HepG2 (cell line): ENCODE data around the gene OR2M5. TPM values are rescaled to one million over a fixed set of nuclear protein-coding genes. Genes with fewer than 3 reads are reported as not detected.

Experiments used
- ATAC-seq: fragments of 200-7000 bp; cut with Tn5 transposase; 3 replicates; pipeline ENCODE4 v1.9.1; 2020; ENCODE audit warnings: mild to moderate bottlenecking, moderate library complexity
- BruUV-seq: library from RNA; stranded (reverse); fragments of 400-500 nt; replicated peaks from 2 replicates; lab custom pipeline; 2021; lab: Mats Ljungman, UMichigan
- CTCF ChIA-PET: fragments of 300-600 bp; formaldehyde crosslinking; extraction: SDS; loops from one replicate; lab custom pipeline; 2021; ENCODE audit warnings: low total read pairs, inconsistent platforms, low intra/inter-chr PET ratio; lab: Yijun Ruan, JAX
- POLR2A ChIA-PET: fragments of 350-600 bp; sonication (Branson Sonifier 250); formaldehyde crosslinking; loops from one replicate; lab custom pipeline; 2020; ENCODE audit warnings: antibody characterized with exemption, inconsistent platforms; lab: Yijun Ruan, JAX
- DNase-seq: peaks from one replicate; pipeline ENCODE4 v3.0.0-alpha.2; 2015; ENCODE audit warnings: low spot score
- FAIRE-seq: peaks from 3 replicates; lab custom pipeline; 2011; peaks lifted over from hg19 to GRCh38; lab: Jason Lieb, UNC
- H2AFZ ChIP-seq: one replicate; pipeline ENCODE4 v1.6.1; 2011; ENCODE audit warnings: low read length, inconsistent platforms
- H3K27ac ChIP-seq: fragments of 300-600 bp; 3 replicates; pipeline ENCODE4 v1.8.0; 2011; ENCODE audit warnings: mixed run types, mild to moderate bottlenecking, mixed read lengths, low read length, inconsistent platforms; ENCODE audit not compliant: insufficient read depth; ENCODE audit errors: extremely low read length
- H3K27me3 ChIP-seq, 2 experiments: fragments of 200-600 bp in 1 of 2; 2 replicates in 1 of 2; 3 replicates in 1 of 2; pipeline versions ENCODE4 v1.6.0 to v1.8.0; 2011; ENCODE audit warnings: low read length in 2 of 2, mild to moderate bottlenecking in 2 of 2, moderate library complexity in 2 of 2, inconsistent platforms in 1 of 2; ENCODE audit not compliant: insufficient read depth in 2 of 2, control insufficient read depth in 1 of 2
- H3K36me3 ChIP-seq, 2 experiments: fragments of 200-600 bp in 1 of 2; replicated peaks in 1 of 2; 2 replicates in 1 of 2; 3 replicates in 1 of 2; pipeline versions ENCODE4 v1.5.1 to v1.8.0; 2011; ENCODE audit warnings: low read length in 2 of 2, inconsistent platforms in 1 of 2; ENCODE audit not compliant: insufficient read depth in 2 of 2, control insufficient read depth in 1 of 2
- H3K4me1 ChIP-seq: 2 replicates; pipeline ENCODE4 v1.5.1; 2012; ENCODE audit warnings: low read length, inconsistent platforms; ENCODE audit not compliant: insufficient read depth
- H3K4me2 ChIP-seq: 2 replicates; pipeline ENCODE4 v1.6.0; 2011; ENCODE audit warnings: low read depth, low read length, inconsistent platforms
- H3K4me3 ChIP-seq, 3 experiments: fragments of 200-600 bp in 1 of 3; sonication (generic), shearing (Covaris generic) in 1 of 3; replicated peaks in 1 of 3; 2 replicates each; pipeline ENCODE4 v1.5.1; 2011 to 2016; ENCODE audit warnings: low read length in 3 of 3, inconsistent platforms in 2 of 3, low read depth in 2 of 3, mild to moderate bottlenecking in 2 of 3, control low read depth in 1 of 3, mixed read lengths in 1 of 3; ENCODE audit not compliant: insufficient read depth in 1 of 3
- H3K79me2 ChIP-seq: one replicate; pipeline ENCODE4 v1.6.1; 2011; ENCODE audit warnings: low read length, inconsistent platforms; ENCODE audit not compliant: insufficient read depth
- H3K9ac ChIP-seq: 2 replicates; pipeline ENCODE4 v1.6.0; 2011; ENCODE audit warnings: mild to moderate bottlenecking, low read depth, low read length, inconsistent platforms; ENCODE audit not compliant: insufficient read depth
- H3K9me3 ChIP-seq: 2 replicates; pipeline ENCODE4 v1.5.1; 2012; ENCODE audit warnings: mild to moderate bottlenecking, low read length
- H4K20me1 ChIP-seq: 2 replicates; pipeline ENCODE4 v1.6.0; 2011; ENCODE audit warnings: inconsistent platforms, mild to moderate bottlenecking, low read length, moderate library complexity; ENCODE audit not compliant: insufficient read depth
- CCDC6 ChIP-seq: sonication (generic); formaldehyde crosslinking; IDR thresholded peaks from 2 replicates; pipeline ENCODE4 v1.8.1; 2022; ENCODE audit warnings: mild to moderate bottlenecking, missing genetic modification reagents, moderate library complexity
- FOXA1 ChIP-seq, 2 experiments: fragments of 450-650 bp in 1 of 2; sonication (generic) in 1 of 2; formaldehyde crosslinking in 1 of 2; IDR thresholded peaks; 2 replicates each; pipeline versions ENCODE4 v1.4.0 to v1.6.1; 2016 to 2020; ENCODE audit warnings: missing genetic modification reagents in 1 of 2
- KLF15 ChIP-seq: sonication (generic); formaldehyde crosslinking; IDR thresholded peaks from 2 replicates; pipeline ENCODE4 v1.8.1; 2023; ENCODE audit warnings: borderline replicate concordance, mild to moderate bottlenecking, inconsistent platforms, missing genetic modification reagents, mixed read lengths
- POGK ChIP-seq: sonication (generic); formaldehyde crosslinking; conservative IDR thresholded peaks from 2 replicates; pipeline ENCODE4 v1.8.0; 2022; ENCODE audit warnings: mild to moderate bottlenecking, moderate library complexity, missing genetic modification reagents
- SIN3B ChIP-seq: fragments of 150-350 bp; IDR thresholded peaks from 2 replicates; pipeline ENCODE4 v1.6.1; 2014; ENCODE audit warnings: low read length
- XRCC5 ChIP-seq: fragments of 200-400 bp; formaldehyde crosslinking; optimal IDR thresholded peaks from 2 replicates; pipeline ENCODE3; 2017; ENCODE audit warnings: mild to moderate bottlenecking, low read length
- ZBTB4 ChIP-seq: sonication (generic); formaldehyde crosslinking; IDR thresholded peaks from 2 replicates; pipeline ENCODE4 v1.4.0; 2020; ENCODE audit warnings: missing genetic modification reagents, mild to moderate bottlenecking, borderline replicate concordance
- ZC3H13 ChIP-seq: sonication (generic); formaldehyde crosslinking; IDR thresholded peaks from 2 replicates; pipeline ENCODE4 v1.8.1; 2023; ENCODE audit warnings: mild to moderate bottlenecking, missing genetic modification reagents, moderate library complexity
- ZNF292 ChIP-seq: sonication (generic); formaldehyde crosslinking; IDR thresholded peaks from 2 replicates; pipeline ENCODE4 v1.8.1; 2022; ENCODE audit warnings: mild to moderate bottlenecking, low read depth, missing genetic modification reagents, borderline replicate concordance
- ZNF335 ChIP-seq: sonication (generic); formaldehyde crosslinking; IDR thresholded peaks from 2 replicates; pipeline ENCODE4 v1.4.0; 2020; ENCODE audit warnings: missing genetic modification reagents
- ZNF432 ChIP-seq: sonication (generic); formaldehyde crosslinking; IDR thresholded peaks from 2 replicates; pipeline ENCODE4 v1.5.0; 2020; ENCODE audit warnings: missing genetic modification reagents, mild to moderate bottlenecking, borderline replicate concordance
- ZNF776 ChIP-seq: sonication (generic); formaldehyde crosslinking; IDR thresholded peaks from 2 replicates; pipeline ENCODE4 v1.4.0; 2020; ENCODE audit warnings: mild to moderate bottlenecking, missing genetic modification reagents
- WGBS: methylation state at CpG from one replicate; pipeline ENCODE4 v1.1.6; 2017; ENCODE audit warnings: low lambda C conversion rate; 5-methylcytosine and 5-hydroxymethylcytosine counted together
- in situ Hi-C: cut with HindIII; loops from 2 replicates; pipeline ENCODE4 v1.10.0; 2017; ENCODE audit warnings: low pct_unique_long_range_greater_than_20kb; ENCODE audit not compliant: extremely low pct_ligation_motif_present
- intact Hi-C: fragments of 100-400 bp; cut with micrococcal nuclease; formaldehyde crosslinking; loops from one replicate; pipeline ENCODE4 v1.10.0; 2022; ENCODE audit not compliant: unreplicated experiment
- polyA plus RNA-seq, 8 experiments: library from polyadenylated mRNA; depleted of rRNA in 3 of 8; stranded (reverse) in 7 of 8; unstranded in 1 of 8; fragments of >200 nt; fragmentation: Illumina TruSeq in 4 of 8; extraction: Trizol in 4 of 8; gene quantifications; 2 replicates each; pipeline versions ENCODE4 v1.2.1 to v1.2.3, GENCODE V29; 2011 to 2016; ENCODE audit warnings: low read depth in 4 of 8, missing spikeins in 1 of 8, mixed read lengths in 1 of 8; ENCODE audit not compliant: insufficient read depth in 1 of 8
- total RNA-seq, 5 experiments: library from RNA; depleted of rRNA; stranded (reverse); fragments of >200 nt; fragmentation: Illumina TruSeq; extraction: Trizol; gene quantifications; 2 replicates each; pipeline ENCODE4 v1.2.3, GENCODE V29; 2016; ENCODE audit warnings: low read depth in 1 of 5
- TF ChIP-seq, protein P1 (sequence below): sonication (generic); formaldehyde crosslinking; IDR thresholded peaks from 2 replicates; pipeline ENCODE4 v1.8.0; 2023; ENCODE audit warnings: mild to moderate bottlenecking, missing genetic modification reagents
- TF ChIP-seq, protein P2 (sequence below): sonication (generic); formaldehyde crosslinking; IDR thresholded peaks from 2 replicates; pipeline ENCODE4 v1.5.0; 2020; ENCODE audit warnings: mild to moderate bottlenecking, missing genetic modification reagents

OR2M5 gene
- total and polyA plus RNA-seq, 2 of the 13 experiments (the other 11 are each of a cell fraction or from before 2014, with no cell fraction given): not detected

GRCh38 chr1:248174521-248174920 lies 29.6 kb downstream of the OR2M5 start, which contains the start of gene OR2M2 (continued):
- TF ChIP-seq ZBTB4 (no peak), ZC3H13 (CRISPR knock-in tag) (no peak), ZNF776 (CRISPR knock-in tag) (no peak), ZNF432 (CRISPR knock-in tag) (no peak), ZNF335 (CRISPR knock-in tag) (no peak)

- H3K9me3 ChIP-seq: peaks cover 85% of the 10 kb centered on the region
- no peaks in the 10 kb centered on the region for H4K20me1 ChIP-seq
- FAIRE-seq (no peak), ATAC-seq (no peak), DNase-seq (no peak)
- intact Hi-C loops (no loop called here), in situ Hi-C loops (no loop called here)
- H3K27me3 ChIP-seq: no peaks in the 10 kb centered on the region
- H3K4me2 ChIP-seq: no peak overlapping the region
- no peak overlapping the region for H3K27ac ChIP-seq
- H3K36me3 ChIP-seq: no peaks in the 10 kb centered on the region
- WGBS: 29% methylated on average over 7 of the region's 7 CpGs
- no peak overlapping the region for H3K4me3 ChIP-seq
- H2AFZ ChIP-seq: no peak overlapping the region
- no TSS peak for BruUV-seq
- H3K4me1 ChIP-seq: no peaks in the 10 kb centered on the region
- H3K9ac ChIP-seq: no peak overlapping the region
- ChIA-PET CTCF (no interaction called here), POLR2A (no interaction called here)
- no peaks in the 10 kb centered on the region for H3K79me2 ChIP-seq
- no peak for TF ChIP-seq POGK (CRISPR knock-in tag)
- TF ChIP-seq FOXA1 (IDR thresholded peaks at IDR 0.05): no peak
- no peak for TF ChIP-seq FOXA1 (CRISPR knock-in tag; IDR thresholded peaks at IDR 0.05)
- no peak for TF ChIP-seq ZNF292
- no peak for TF ChIP-seq CCDC6 (CRISPR knock-in tag)
- TF ChIP-seq XRCC5: no peak
- TF ChIP-seq, protein P1, sequence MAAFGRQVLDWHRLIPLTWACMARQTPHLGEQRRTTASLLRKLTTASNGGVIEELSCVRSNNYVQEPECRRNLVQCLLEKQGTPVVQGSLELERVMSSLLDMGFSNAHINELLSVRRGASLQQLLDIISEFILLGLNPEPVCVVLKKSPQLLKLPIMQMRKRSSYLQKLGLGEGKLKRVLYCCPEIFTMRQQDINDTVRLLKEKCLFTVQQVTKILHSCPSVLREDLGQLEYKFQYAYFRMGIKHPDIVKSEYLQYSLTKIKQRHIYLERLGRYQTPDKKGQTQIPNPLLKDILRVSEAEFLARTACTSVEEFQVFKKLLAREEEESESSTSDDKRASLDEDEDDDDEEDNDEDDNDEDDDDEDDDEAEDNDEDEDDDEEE (CRISPR knock-in tag): no peak
- TF ChIP-seq, protein P2, sequence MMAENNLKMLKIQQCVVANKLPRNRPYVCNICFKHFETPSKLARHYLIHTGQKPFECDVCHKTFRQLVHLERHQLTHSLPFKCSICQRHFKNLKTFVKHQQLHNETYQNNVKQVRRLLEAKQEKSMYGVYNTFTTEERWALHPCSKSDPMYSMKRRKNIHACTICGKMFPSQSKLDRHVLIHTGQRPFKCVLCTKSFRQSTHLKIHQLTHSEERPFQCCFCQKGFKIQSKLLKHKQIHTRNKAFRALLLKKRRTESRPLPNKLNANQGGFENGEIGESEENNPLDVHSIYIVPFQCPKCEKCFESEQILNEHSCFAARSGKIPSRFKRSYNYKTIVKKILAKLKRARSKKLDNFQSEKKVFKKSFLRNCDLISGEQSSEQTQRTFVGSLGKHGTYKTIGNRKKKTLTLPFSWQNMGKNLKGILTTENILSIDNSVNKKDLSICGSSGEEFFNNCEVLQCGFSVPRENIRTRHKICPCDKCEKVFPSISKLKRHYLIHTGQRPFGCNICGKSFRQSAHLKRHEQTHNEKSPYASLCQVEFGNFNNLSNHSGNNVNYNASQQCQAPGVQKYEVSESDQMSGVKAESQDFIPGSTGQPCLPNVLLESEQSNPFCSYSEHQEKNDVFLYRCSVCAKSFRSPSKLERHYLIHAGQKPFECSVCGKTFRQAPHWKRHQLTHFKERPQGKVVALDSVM (CRISPR knock-in tag): no peak
- TF ChIP-seq KLF15 (CRISPR knock-in tag): no peak
- no peak for TF ChIP-seq SIN3B
Measured at GRCh38 chr1:248183996-248184395, 39.0 kb downstream of the OR2M5 start.
